HUES48 (cell line): ENCODE results near the gene NUP210.

ENCODE experiments used
- H3K27ac ChIP-seq: one replicate; pipeline ENCODE4 v1.7.0; 2013; ENCODE audit warnings: low read depth, low read length, inconsistent platforms
- H3K27me3 ChIP-seq: 2 replicates; pipeline ENCODE4 v1.6.1; 2013; ENCODE audit warnings: mild to moderate bottlenecking, low read length; ENCODE audit not compliant: control insufficient read depth, insufficient read depth
- H3K36me3 ChIP-seq: 2 replicates; pipeline ENCODE4 v1.6.1; 2013; ENCODE audit warnings: low read length; ENCODE audit not compliant: control insufficient read depth, insufficient read depth
- H3K4me1 ChIP-seq: 2 replicates; pipeline ENCODE4 v1.6.1; 2013; ENCODE audit warnings: mild to moderate bottlenecking, low read length; ENCODE audit not compliant: control insufficient read depth, insufficient read depth
- H3K4me3 ChIP-seq: 2 replicates; pipeline ENCODE4 v1.5.1; 2013; ENCODE audit warnings: mild to moderate bottlenecking, low read depth, low read length
- H3K9ac ChIP-seq: 2 replicates; pipeline ENCODE4 v1.6.1; 2013; ENCODE audit warnings: mild to moderate bottlenecking, low read depth, low read length, moderate library complexity
- H3K9me3 ChIP-seq: 2 replicates; pipeline ENCODE4 v1.6.1; 2013; ENCODE audit warnings: low read length; ENCODE audit not compliant: control insufficient read depth, insufficient read depth

Gene NUP210

GRCh38 chr3:13266651-13267362, 153.3 kb downstream of the NUP210 start:
- H3K4me3 ChIP-seq: no peak overlapping the region
- H3K27ac ChIP-seq: no peak overlapping the region
- no peak overlapping the region for H3K9ac ChIP-seq
- no peaks in the 10 kb centered on the region for H3K27me3 ChIP-seq
- no peaks in the 10 kb centered on the region for H3K4me1 ChIP-seq
- no peaks in the 10 kb centered on the region for H3K9me3 ChIP-seq
- no peaks in the 10 kb centered on the region for H3K36me3 ChIP-seq
